SK-N-SH treated with all-trans-retinoic acid at 6 μM for 48 hours (cell line): ENCODE measurements around the gene CTNS.

ENCODE experiments used
- ATAC-seq: fragments of 200-7000 bp; cut with Tn5 transposase; 3 replicates; pipeline ENCODE4 v1.9.1; 2020; ENCODE audit warnings: mild to moderate bottlenecking, moderate library complexity
- BACH2 ChIP-seq: fragments of 250-450 bp; sonication (Bioruptor Pico); IDR thresholded peaks from 2 replicates; pipeline ENCODE4 v1.9.0; 2021; ENCODE audit warnings: mild to moderate bottlenecking, borderline replicate concordance
- ESRRG ChIP-seq: fragments of 250-450 bp; sonication (Bioruptor Pico); IDR thresholded peaks from 2 replicates; pipeline ENCODE4 v1.6.1; 2021; ENCODE audit warnings: mild to moderate bottlenecking
- GLIS3 ChIP-seq: fragments of 250-450 bp; sonication (Bioruptor Pico); IDR thresholded peaks from 2 replicates; pipeline ENCODE4 v1.5.0; 2020; ENCODE audit warnings: mild to moderate bottlenecking, moderate library complexity
- ISL1 ChIP-seq: fragments of 250-450 bp; sonication (Bioruptor Pico); IDR thresholded peaks from 2 replicates; pipeline ENCODE4 v2.1.2; 2022; ENCODE audit warnings: mild to moderate bottlenecking, moderate library complexity
- OSR1 ChIP-seq: fragments of 250-450 bp; sonication (Bioruptor Pico); IDR thresholded peaks from 2 replicates; pipeline ENCODE4 v1.8.0; 2022; ENCODE audit warnings: moderate library complexity, mild to moderate bottlenecking, inconsistent platforms
- PPARA ChIP-seq: fragments of 250-450 bp; sonication (Bioruptor Pico); IDR thresholded peaks from 2 replicates; pipeline ENCODE4 v1.5.0; 2020; ENCODE audit warnings: mild to moderate bottlenecking, borderline replicate concordance
- RARB ChIP-seq: fragments of 250-450 bp; sonication (Bioruptor Pico); IDR thresholded peaks from 2 replicates; pipeline ENCODE4 v1.8.0; 2021; ENCODE audit warnings: mild to moderate bottlenecking, moderate library complexity
- SNAI2 ChIP-seq: fragments of 250-450 bp; sonication (Bioruptor Pico); IDR thresholded peaks from 2 replicates; pipeline ENCODE4 v1.5.0; 2020; ENCODE audit warnings: mild to moderate bottlenecking, moderate library complexity
- TCF4 ChIP-seq: fragments of 250-450 bp; sonication (Bioruptor Pico); IDR thresholded peaks from 2 replicates; pipeline ENCODE4 v1.8.0; 2021; ENCODE audit warnings: mild to moderate bottlenecking, moderate library complexity, borderline replicate concordance
- TOX ChIP-seq: fragments of 250-450 bp; sonication (Bioruptor Pico); IDR thresholded peaks from 2 replicates; pipeline ENCODE4 v1.8.0; 2021; ENCODE audit warnings: mild to moderate bottlenecking, moderate library complexity, borderline replicate concordance
- ZC3H10 ChIP-seq: fragments of 250-450 bp; sonication (Bioruptor Pico); IDR thresholded peaks from 2 replicates; pipeline ENCODE4 v1.5.1; 2021; ENCODE audit warnings: mild to moderate bottlenecking, moderate library complexity
- ZFP30 ChIP-seq: fragments of 450-650 bp; formaldehyde crosslinking; IDR thresholded peaks from 2 replicates; pipeline ENCODE4 v1.5.0; 2022; ENCODE audit warnings: mild to moderate bottlenecking, moderate library complexity
- ZNF565 ChIP-seq: fragments of 450-650 bp; formaldehyde crosslinking; conservative IDR thresholded peaks from 2 replicates; pipeline ENCODE4 v1.5.0; 2020; ENCODE audit warnings: low read depth, mild to moderate bottlenecking, moderate library complexity
- ZNF70 ChIP-seq: fragments of 450-650 bp; formaldehyde crosslinking; IDR thresholded peaks from 2 replicates; pipeline ENCODE4 v1.5.0; 2020; ENCODE audit warnings: mild to moderate bottlenecking, moderate library complexity
- TF ChIP-seq, protein P1 (sequence below): fragments of 250-450 bp; sonication (Bioruptor Pico); IDR thresholded peaks from 2 replicates; pipeline ENCODE4 v1.8.0; 2021; ENCODE audit warnings: low read depth, mild to moderate bottlenecking, moderate library complexity, borderline replicate concordance
- TF ChIP-seq, protein P2 (sequence below): fragments of 250-450 bp; sonication (Bioruptor Pico); IDR thresholded peaks from 2 replicates; pipeline ENCODE4 v1.5.1; 2020; ENCODE audit warnings: low read depth, mild to moderate bottlenecking, moderate library complexity
- TF ChIP-seq, protein P3 (sequence below): fragments of 250-450 bp; sonication (Bioruptor Pico); IDR thresholded peaks from 2 replicates; pipeline ENCODE4 v1.8.0; 2020; ENCODE audit warnings: mild to moderate bottlenecking, moderate library complexity, borderline replicate concordance
- TF ChIP-seq, protein P4 (sequence below): fragments of 250-450 bp; sonication (Bioruptor Pico); IDR thresholded peaks from 2 replicates; pipeline ENCODE4 v1.5.1; 2021; ENCODE audit warnings: mild to moderate bottlenecking, moderate library complexity

The CTNS gene

DNA sequence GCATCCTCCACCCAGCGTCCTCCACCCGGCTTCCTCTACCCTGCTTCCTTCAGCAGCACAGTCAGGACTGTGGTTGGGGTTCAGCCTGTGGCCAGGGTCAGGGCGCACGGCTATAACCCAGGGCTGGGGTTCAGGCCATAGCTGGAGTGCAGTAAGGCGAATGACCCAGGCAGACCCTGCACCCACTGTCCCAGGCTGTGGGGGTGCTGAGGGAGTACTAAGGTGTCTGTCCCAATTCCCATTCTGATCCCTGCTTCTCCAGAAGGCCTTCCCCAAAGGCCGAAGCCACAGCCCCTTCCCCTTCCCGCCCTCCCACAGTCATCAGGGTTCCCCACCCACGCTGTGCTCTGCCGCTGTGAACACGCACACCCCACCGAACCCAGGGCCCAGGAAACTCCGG, 44.5 kb downstream of the CTNS start:
- TF ChIP-seq BACH2 (CRISPR knock-in tag) (no peak), ESRRG (no peak)
- TF ChIP-seq, protein P1, sequence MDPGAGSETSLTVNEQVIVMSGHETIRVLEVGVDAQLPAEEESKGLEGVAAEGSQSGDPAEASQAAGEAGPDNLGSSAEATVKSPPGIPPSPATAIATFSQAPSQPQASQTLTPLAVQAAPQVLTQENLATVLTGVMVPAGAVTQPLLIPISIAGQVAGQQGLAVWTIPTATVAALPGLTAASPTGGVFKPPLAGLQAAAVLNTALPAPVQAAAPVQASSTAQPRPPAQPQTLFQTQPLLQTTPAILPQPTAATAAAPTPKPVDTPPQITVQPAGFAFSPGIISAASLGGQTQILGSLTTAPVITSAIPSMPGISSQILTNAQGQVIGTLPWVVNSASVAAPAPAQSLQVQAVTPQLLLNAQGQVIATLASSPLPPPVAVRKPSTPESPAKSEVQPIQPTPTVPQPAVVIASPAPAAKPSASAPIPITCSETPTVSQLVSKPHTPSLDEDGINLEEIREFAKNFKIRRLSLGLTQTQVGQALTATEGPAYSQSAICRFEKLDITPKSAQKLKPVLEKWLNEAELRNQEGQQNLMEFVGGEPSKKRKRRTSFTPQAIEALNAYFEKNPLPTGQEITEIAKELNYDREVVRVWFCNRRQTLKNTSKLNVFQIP = no peak

DNA sequence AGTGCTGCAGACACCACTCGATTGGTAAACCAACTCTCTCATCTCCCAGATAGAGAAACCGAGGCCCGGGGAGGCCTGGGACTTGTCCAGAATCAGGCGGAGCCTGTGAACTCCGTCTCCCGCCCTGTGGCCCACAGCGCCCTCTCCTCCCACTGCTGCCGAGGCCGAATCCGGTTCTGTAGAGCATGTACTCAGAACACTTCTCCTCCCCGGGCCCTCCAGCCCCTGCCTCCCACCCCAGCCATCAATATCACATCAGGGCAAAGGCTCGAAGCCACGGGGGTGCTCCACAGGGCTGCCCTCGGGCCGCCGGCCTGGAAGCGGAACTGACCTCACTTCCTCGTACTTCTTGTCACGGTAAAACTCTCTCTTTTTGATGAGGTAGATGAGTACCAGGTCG, 45.0 kb downstream of the CTNS start:
- TF ChIP-seq RARB (CRISPR knock-in tag) = no peak
- no peak for TF ChIP-seq TCF4
- no peak for TF ChIP-seq ISL1 (CRISPR knock-in tag)
- no peak for TF ChIP-seq BACH2 (CRISPR knock-in tag)
- no peak for TF ChIP-seq ZFP30 (CRISPR knock-in tag)
- TF ChIP-seq ESRRG = no peak
- TF ChIP-seq ZC3H10 (CRISPR knock-in tag) = no peak
- TF ChIP-seq, protein P2, sequence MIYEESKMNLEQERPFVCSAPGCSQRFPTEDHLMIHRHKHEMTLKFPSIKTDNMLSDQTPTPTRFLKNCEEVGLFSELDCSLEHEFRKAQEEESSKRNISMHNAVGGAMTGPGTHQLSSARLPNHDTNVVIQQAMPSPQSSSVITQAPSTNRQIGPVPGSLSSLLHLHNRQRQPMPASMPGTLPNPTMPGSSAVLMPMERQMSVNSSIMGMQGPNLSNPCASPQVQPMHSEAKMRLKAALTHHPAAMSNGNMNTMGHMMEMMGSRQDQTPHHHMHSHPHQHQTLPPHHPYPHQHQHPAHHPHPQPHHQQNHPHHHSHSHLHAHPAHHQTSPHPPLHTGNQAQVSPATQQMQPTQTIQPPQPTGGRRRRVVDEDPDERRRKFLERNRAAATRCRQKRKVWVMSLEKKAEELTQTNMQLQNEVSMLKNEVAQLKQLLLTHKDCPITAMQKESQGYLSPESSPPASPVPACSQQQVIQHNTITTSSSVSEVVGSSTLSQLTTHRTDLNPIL (CRISPR knock-in tag) = no peak
- no peak for TF ChIP-seq OSR1 (CRISPR knock-in tag)
- no peak for TF ChIP-seq GLIS3 (CRISPR knock-in tag)
- no peak for TF ChIP-seq PPARA (CRISPR knock-in tag)
- TF ChIP-seq, protein P1 = no peak
- no peak for ATAC-seq

More for the DNA sequence above, 44.5 kb downstream of the CTNS start:
- ATAC-seq = no peak

DNA sequence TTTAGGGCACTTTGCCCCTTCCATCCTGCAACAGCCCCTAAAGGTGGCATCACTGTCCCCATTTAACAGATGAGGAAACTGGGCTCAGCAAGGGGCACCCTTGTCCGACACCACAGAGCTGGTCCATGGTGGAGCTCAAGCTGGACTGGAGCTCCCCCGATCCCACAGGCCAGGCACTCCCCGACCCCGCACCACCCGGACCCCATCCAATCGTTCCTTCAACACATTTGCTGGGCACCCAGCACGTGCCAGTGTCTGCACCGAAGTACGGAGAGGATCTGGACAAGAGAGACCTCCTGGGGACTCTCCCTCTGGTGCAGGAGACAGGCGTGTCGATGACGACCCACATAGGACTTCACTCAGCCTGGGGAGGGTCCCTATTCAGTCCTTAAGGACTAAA, 45.5 kb downstream of the CTNS start:
- no peak for TF ChIP-seq GLIS3 (CRISPR knock-in tag)
- no peak for TF ChIP-seq ZFP30 (CRISPR knock-in tag)
- TF ChIP-seq PPARA (CRISPR knock-in tag) = no peak
- TF ChIP-seq, protein P3, sequence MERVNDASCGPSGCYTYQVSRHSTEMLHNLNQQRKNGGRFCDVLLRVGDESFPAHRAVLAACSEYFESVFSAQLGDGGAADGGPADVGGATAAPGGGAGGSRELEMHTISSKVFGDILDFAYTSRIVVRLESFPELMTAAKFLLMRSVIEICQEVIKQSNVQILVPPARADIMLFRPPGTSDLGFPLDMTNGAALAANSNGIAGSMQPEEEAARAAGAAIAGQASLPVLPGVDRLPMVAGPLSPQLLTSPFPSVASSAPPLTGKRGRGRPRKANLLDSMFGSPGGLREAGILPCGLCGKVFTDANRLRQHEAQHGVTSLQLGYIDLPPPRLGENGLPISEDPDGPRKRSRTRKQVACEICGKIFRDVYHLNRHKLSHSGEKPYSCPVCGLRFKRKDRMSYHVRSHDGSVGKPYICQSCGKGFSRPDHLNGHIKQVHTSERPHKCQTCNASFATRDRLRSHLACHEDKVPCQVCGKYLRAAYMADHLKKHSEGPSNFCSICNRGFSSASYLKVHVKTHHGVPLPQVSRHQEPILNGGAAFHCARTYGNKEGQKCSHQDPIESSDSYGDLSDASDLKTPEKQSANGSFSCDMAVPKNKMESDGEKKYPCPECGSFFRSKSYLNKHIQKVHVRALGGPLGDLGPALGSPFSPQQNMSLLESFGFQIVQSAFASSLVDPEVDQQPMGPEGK (CRISPR knock-in tag) = no peak
- TF ChIP-seq, protein P4, sequence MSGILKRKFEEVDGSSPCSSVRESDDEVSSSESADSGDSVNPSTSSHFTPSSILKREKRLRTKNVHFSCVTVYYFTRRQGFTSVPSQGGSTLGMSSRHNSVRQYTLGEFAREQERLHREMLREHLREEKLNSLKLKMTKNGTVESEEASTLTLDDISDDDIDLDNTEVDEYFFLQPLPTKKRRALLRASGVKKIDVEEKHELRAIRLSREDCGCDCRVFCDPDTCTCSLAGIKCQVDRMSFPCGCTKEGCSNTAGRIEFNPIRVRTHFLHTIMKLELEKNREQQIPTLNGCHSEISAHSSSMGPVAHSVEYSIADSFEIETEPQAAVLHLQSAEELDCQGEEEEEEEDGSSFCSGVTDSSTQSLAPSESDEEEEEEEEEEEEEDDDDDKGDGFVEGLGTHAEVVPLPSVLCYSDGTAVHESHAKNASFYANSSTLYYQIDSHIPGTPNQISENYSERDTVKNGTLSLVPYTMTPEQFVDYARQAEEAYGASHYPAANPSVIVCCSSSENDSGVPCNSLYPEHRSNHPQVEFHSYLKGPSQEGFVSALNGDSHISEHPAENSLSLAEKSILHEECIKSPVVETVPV = no peak
- TF ChIP-seq BACH2 (CRISPR knock-in tag) = no peak
- no peak for TF ChIP-seq TOX
- no peak for TF ChIP-seq OSR1 (CRISPR knock-in tag)
- no peak for TF ChIP-seq ZNF70 (CRISPR knock-in tag)
- TF ChIP-seq, protein P2 (CRISPR knock-in tag) = no peak
- TF ChIP-seq SNAI2 = no peak
- no peak for TF ChIP-seq ZNF565 (CRISPR knock-in tag)
- no peak for TF ChIP-seq TCF4
- TF ChIP-seq, protein P1 = no peak

More for the DNA sequence above, 45.5 kb downstream of the CTNS start:
- ATAC-seq = no peak
